GM06990 (cell line): Measurements from ENCODE around the gene IQSEC3.

Experiments
- DNase-seq: peaks from one replicate; pipeline ENCODE4 v3.0.0-alpha.2; 2011; ENCODE audit not compliant: insufficient read length; ENCODE audit errors: extremely low read depth
- H3K27me3 ChIP-seq: replicated peaks from 2 replicates; pipeline ENCODE4 v1.6.0; 2011; ENCODE audit warnings: low read length; ENCODE audit not compliant: control insufficient read depth, insufficient read depth
- H3K36me3 ChIP-seq: 2 replicates; pipeline ENCODE4 v1.5.1; 2011; ENCODE audit warnings: low read length; ENCODE audit not compliant: control insufficient read depth, insufficient read depth
- H3K4me3 ChIP-seq: replicated peaks from 2 replicates; pipeline ENCODE4 v1.5.1; 2011; ENCODE audit warnings: low read depth, mild to moderate bottlenecking, control low read depth, low read length
- TF ChIP-seq, protein P1 (sequence below): IDR thresholded peaks from 2 replicates; pipeline ENCODE4 v1.5.1; 2011; ENCODE audit warnings: low read length, control low read depth, mild to moderate bottlenecking, inconsistent platforms; ENCODE audit not compliant: insufficient read depth, poor library complexity, severe bottlenecking

Gene IQSEC3

DNA sequence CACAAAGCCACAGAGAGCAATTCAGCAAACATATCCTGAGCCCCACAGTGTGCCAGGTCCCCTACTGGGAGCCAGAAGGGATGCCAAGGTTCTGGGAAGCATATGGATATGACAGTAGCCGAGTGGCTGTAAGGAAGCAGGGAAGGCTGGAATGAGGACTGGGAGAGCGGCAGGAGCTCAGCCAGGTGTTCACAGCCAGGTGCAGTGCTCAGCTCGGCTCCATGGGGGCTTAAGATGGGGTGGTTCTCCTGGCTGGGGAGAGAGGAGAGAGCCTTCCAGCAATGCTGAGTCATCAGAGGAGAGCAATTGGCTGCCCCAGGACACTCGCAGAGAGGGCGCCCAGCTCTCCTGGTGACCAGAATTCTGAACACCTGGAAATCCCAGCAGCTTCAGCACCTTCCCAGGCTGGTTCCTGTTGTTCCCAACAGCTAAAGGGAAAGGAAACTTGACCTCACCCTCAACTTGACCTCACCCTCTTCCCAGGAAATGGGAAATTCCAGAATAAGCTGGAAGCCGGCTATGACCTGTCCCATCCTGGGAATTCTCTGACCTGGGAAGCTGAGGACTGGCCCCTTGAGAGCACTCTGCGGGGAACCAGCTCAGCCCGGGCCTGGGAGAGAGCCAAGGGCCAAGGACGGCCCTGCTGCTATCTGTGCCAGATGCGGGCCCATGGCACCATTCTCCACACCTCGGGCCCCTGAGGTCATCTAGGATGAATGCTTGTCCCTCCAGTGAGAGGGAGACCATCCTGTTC, 112.7 kb downstream of the IQSEC3 start:
- DNase-seq = no peak
- Histone ChIP-seq H3K4me3 (no peak overlapping the region), H3K27me3 (no peaks in the 10 kb centered on the region; the same call in 1 of the 2 replicates), H3K36me3 (no peaks in the 10 kb centered on the region)
- TF ChIP-seq, protein P1, sequence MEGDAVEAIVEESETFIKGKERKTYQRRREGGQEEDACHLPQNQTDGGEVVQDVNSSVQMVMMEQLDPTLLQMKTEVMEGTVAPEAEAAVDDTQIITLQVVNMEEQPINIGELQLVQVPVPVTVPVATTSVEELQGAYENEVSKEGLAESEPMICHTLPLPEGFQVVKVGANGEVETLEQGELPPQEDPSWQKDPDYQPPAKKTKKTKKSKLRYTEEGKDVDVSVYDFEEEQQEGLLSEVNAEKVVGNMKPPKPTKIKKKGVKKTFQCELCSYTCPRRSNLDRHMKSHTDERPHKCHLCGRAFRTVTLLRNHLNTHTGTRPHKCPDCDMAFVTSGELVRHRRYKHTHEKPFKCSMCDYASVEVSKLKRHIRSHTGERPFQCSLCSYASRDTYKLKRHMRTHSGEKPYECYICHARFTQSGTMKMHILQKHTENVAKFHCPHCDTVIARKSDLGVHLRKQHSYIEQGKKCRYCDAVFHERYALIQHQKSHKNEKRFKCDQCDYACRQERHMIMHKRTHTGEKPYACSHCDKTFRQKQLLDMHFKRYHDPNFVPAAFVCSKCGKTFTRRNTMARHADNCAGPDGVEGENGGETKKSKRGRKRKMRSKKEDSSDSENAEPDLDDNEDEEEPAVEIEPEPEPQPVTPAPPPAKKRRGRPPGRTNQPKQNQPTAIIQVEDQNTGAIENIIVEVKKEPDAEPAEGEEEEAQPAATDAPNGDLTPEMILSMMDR = no peak

DNA sequence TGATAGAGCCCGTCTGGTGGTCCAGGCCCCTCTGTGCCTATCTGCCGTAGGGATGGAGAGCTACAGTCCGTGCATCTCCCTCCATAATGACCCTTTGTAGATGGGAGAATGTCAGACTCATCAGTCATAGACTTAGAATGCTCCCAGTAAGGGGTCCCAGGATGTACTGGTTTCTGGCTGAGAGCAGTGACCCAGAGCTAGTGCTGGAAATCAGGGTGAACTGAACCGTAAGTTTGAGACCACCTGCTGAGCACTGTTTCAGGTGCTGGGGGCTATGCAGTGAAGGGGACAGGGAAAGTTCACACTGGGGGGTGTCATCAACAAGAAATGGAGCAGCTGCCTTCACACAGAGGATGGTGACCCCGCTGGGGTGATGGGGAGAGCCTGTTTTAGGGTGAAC, 113.3 kb downstream of the IQSEC3 start:
- DNase-seq = no peak
- no peaks in the 10 kb centered on the region for H3K36me3 ChIP-seq
- H3K27me3 ChIP-seq = no peaks in the 10 kb centered on the region; the same call in 1 of the 2 replicates
- H3K4me3 ChIP-seq = no peak overlapping the region
- TF ChIP-seq, protein P1 = no peak

DNA sequence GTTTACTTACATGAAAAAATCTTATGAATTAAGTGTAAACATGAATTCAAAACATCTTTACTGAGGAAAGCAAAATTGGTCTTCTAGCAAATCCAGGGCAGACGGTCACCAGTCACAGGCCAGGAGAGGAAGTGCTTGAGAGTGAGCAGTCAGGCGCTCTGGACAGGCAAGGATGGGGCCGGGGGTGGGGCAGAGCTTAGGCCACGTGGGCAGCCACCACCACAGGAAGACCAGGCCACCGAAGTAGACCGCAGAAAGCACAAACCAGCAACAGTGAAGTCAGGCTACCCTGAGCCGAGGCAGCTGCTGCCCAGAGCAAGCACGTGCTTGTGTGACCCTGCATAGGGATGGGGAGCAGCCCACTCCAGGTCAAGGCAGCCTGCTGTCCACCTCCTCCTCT, 113.9 kb downstream of the IQSEC3 start:
- TF ChIP-seq, protein P1 = no peak
- Histone ChIP-seq H3K36me3 (no peaks in the 10 kb centered on the region), H3K27me3 (no peaks in the 10 kb centered on the region; the same call in 1 of the 2 replicates), H3K4me3 (no peak overlapping the region)
- DNase-seq = peak; percentile 30

DNA sequence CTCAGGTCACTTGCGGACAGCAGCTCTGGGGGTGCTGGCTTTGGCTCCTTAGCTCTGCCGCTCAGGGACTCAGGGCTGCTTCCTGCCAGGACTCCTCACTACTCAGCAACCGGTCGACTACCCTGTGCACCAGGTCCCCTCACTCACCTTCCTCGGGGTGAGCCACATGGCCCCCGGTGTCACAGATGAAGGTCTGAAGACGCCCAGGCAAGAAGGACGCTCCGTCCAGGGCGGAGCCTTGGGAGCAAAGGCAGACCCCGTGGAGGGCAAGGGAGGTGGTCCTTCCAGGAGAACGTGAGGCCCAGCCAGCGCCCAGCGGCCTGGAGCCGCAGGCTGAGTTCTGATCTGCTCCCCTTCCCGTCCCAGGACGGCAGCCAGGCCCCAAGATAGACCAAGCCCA, 115.4 kb downstream of the IQSEC3 start:
- no peak for DNase-seq
- H3K4me3 ChIP-seq = no peak overlapping the region
- no peaks in the 10 kb centered on the region for H3K36me3 ChIP-seq
- no peaks in the 10 kb centered on the region; the same call in 1 of the 2 replicates for H3K27me3 ChIP-seq
- TF ChIP-seq, protein P1 = no peak

DNA sequence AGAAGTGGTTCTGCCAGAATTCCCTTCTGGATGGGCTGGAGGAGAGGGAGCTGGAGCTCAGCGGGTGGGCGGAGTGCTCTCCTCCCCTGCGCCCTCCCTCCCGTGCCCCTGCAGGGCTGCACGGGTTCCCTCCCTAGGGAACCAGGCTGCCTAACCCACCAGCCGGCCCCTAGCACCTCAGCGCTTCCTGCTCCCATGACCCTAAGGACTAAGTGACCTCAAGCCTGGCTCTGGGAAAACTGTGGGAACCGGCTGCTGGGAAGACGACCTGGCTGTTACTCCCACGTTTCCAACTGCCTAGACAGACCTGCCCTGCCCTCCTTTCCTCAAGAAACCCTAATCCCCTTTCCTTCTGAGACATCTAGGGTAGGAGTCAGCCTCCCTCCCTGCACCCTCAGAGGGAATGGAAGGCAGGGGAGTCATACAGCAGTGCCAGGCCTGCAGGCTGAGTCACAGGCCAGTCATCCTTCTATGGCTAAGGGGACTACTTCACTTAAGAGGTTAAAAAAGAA, 115.9 kb downstream of the IQSEC3 start:
- H3K4me3 ChIP-seq = no peak overlapping the region
- no peaks in the 10 kb centered on the region for H3K36me3 ChIP-seq
- TF ChIP-seq, protein P1 = no peak
- DNase-seq = no peak
- no peaks in the 10 kb centered on the region; the same call in 1 of the 2 replicates for H3K27me3 ChIP-seq
